Measurements from ENCODE around the gene PDLIM3. TPM values are rescaled to one million over a fixed set of nuclear protein-coding genes. Genes with fewer than 3 reads are reported as not detected.

PDLIM3 gene
- polyA plus RNA-seq, 1 donor (not counting 4 experiments of a cell fraction or from before 2014, with no cell fraction given): not detected

- dilution Hi-C loops (cut with MboI; ENCODE audit: extremely low pct_ligation_motif_present, low sequenced_read_pairs): no loop called here
- Histone ChIP-seq H3K9me3 (ENCODE audit: control insufficient read depth, low read depth, low read length) (no peaks in the 10 kb centered on the region), H3K9ac (ENCODE audit: control insufficient read depth, extremely low read depth, insufficient read depth, low read length) (no peak overlapping the region), H3K79me2 (ENCODE audit: control insufficient read depth, insufficient read depth, low read length) (no peaks in the 10 kb centered on the region), H2AFZ (ENCODE audit: control insufficient read depth, low read length) (no peak overlapping the region), H3K27ac (ENCODE audit: control insufficient read depth, insufficient read depth, low read length) (no peak overlapping the region), H3K4me2 (ENCODE audit: control insufficient read depth, extremely low read depth, insufficient read depth, low read depth, low read length) (no peak overlapping the region), H3K36me3 (ENCODE audit: control insufficient read depth in 2 of 2, extremely low read depth in 1 of 2, insufficient read depth in 2 of 2, low read length in 2 of 2) (no peaks in the 10 kb centered on the region), H3K27me3 (ENCODE audit: control insufficient read depth, extremely low read depth, insufficient read depth, low read length) (no peaks in the 10 kb centered on the region), H3K4me1 (ENCODE audit: control insufficient read depth, extremely low read depth, insufficient read depth, low read length) (no peaks in the 10 kb centered on the region), H4K20me1 (ENCODE audit: control insufficient read depth, extremely low read depth, insufficient read depth, low read length) (no peaks in the 10 kb centered on the region), H3K9me1 (ENCODE audit: control insufficient read depth, extremely low read depth, insufficient read depth, low read length) (no peaks in the 10 kb centered on the region), H3K4me3 (ENCODE audit: control insufficient read depth in 2 of 3, extremely low read depth in 1 of 3, insufficient read depth in 2 of 3, low read depth in 1 of 3, low read length in 3 of 3) (no peak overlapping the region)
- TF ChIP-seq EZH2 (IDR thresholded peaks at IDR 0.05; ENCODE audit: low read length) (no peak), CTCF (optimal IDR thresholded peaks at IDR 0.05 in 1 of 3, IDR thresholded peaks at IDR 0.05 in 1 of 3, conservative IDR thresholded peaks at IDR 0.05 in 1 of 3; ENCODE audit: extremely low read depth in 1 of 3, insufficient read depth in 2 of 3, low read length in 3 of 3) (no peak)
- DNase-seq (ENCODE audit: low read depth, low spot score) (no peak), FAIRE-seq (no peak)
These were observed 55.1 kb downstream of the PDLIM3 start for GRCh38 chr4:185480016-185480732.

- Histone ChIP-seq H2AFZ (ENCODE audit: control insufficient read depth, low read length) (no peak overlapping the region), H3K79me2 (ENCODE audit: control insufficient read depth, insufficient read depth, low read length) (no peaks in the 10 kb centered on the region), H3K4me1 (ENCODE audit: control insufficient read depth, extremely low read depth, insufficient read depth, low read length) (no peaks in the 10 kb centered on the region), H3K4me2 (ENCODE audit: control insufficient read depth, extremely low read depth, insufficient read depth, low read depth, low read length) (no peak overlapping the region), H3K9me3 (ENCODE audit: control insufficient read depth, low read depth, low read length) (no peaks in the 10 kb centered on the region), H3K36me3 (ENCODE audit: control insufficient read depth in 2 of 2, extremely low read depth in 1 of 2, insufficient read depth in 2 of 2, low read length in 2 of 2) (no peaks in the 10 kb centered on the region), H3K4me3 (ENCODE audit: control insufficient read depth in 2 of 3, extremely low read depth in 1 of 3, insufficient read depth in 2 of 3, low read depth in 1 of 3, low read length in 3 of 3) (no peak overlapping the region), H4K20me1 (ENCODE audit: control insufficient read depth, extremely low read depth, insufficient read depth, low read length) (no peaks in the 10 kb centered on the region), H3K27ac (ENCODE audit: control insufficient read depth, insufficient read depth, low read length) (no peak overlapping the region), H3K9ac (ENCODE audit: control insufficient read depth, extremely low read depth, insufficient read depth, low read length) (no peak overlapping the region), H3K9me1 (ENCODE audit: control insufficient read depth, extremely low read depth, insufficient read depth, low read length) (no peaks in the 10 kb centered on the region), H3K27me3 (ENCODE audit: control insufficient read depth, extremely low read depth, insufficient read depth, low read length) (no peaks in the 10 kb centered on the region)
- FAIRE-seq (no peak), DNase-seq (ENCODE audit: low read depth, low spot score) (no peak)
- TF ChIP-seq EZH2 (IDR thresholded peaks at IDR 0.05; ENCODE audit: low read length) (no peak), CTCF (optimal IDR thresholded peaks at IDR 0.05 in 1 of 3, IDR thresholded peaks at IDR 0.05 in 1 of 3, conservative IDR thresholded peaks at IDR 0.05 in 1 of 3; ENCODE audit: extremely low read depth in 1 of 3, insufficient read depth in 2 of 3, low read length in 3 of 3) (no peak)
- dilution Hi-C loops (cut with MboI; ENCODE audit: extremely low pct_ligation_motif_present, low sequenced_read_pairs): no loop called here
These were observed 55.8 kb downstream of the PDLIM3 start for GRCh38 chr4:185479507-185479971.

Data from keratinocyte (primary cell).